Liver (tissue), 9 donors: ENCODE measurements around the gene NADSYN1. TPM values are rescaled to one million over a fixed set of nuclear protein-coding genes. Genes with fewer than 3 reads are reported as not detected.

Experiments used
- DNase-seq: peaks from one replicate; pipeline ENCODE4 v3.0.0-alpha.2; 2017; ENCODE audit warnings: low spot score
- H3K27ac ChIP-seq, 2 donors: one replicate each; pipeline ENCODE4 v1.7.0; 2013; ENCODE audit warnings: inconsistent platforms in 2 of 2, low read length in 2 of 2, control low read depth in 1 of 2, low read depth in 1 of 2, mild to moderate bottlenecking in 1 of 2
- H3K27me3 ChIP-seq, 4 donors: one replicate each; pipeline versions ENCODE4 v1.6.1 to v1.7.0; 2013; ENCODE audit warnings: low read length in 3 of 4, inconsistent platforms in 1 of 4, mild to moderate bottlenecking in 1 of 4, moderate library complexity in 1 of 4; ENCODE audit not compliant: control insufficient read depth in 4 of 4, insufficient read depth in 4 of 4
- H3K36me3 ChIP-seq, 4 donors: one replicate each; pipeline versions ENCODE4 v1.6.1 to v1.7.0; 2013; ENCODE audit warnings: low read length in 3 of 4, mild to moderate bottlenecking in 3 of 4, low read depth in 1 of 4, moderate library complexity in 1 of 4; ENCODE audit not compliant: control insufficient read depth in 4 of 4, insufficient read depth in 3 of 4
- H3K4me1 ChIP-seq, 4 donors: one replicate each; pipeline versions ENCODE4 v1.6.1 to v1.7.0; 2013; ENCODE audit warnings: low read length in 3 of 4, mild to moderate bottlenecking in 3 of 4, moderate library complexity in 1 of 4; ENCODE audit not compliant: control insufficient read depth in 4 of 4, insufficient read depth in 4 of 4
- H3K4me3 ChIP-seq, 3 donors: one replicate each; pipeline versions ENCODE4 v1.6.1 to v1.7.0; 2013; ENCODE audit warnings: low read length in 3 of 3, control low read depth in 1 of 3, low read depth in 1 of 3, mild to moderate bottlenecking in 1 of 3
- H3K9ac ChIP-seq, 2 donors: one replicate each; pipeline ENCODE4 v1.7.0; 2013; ENCODE audit warnings: low read length in 2 of 2, mild to moderate bottlenecking in 2 of 2, moderate library complexity in 2 of 2, control low read depth in 1 of 2, low read depth in 1 of 2
- H3K9me3 ChIP-seq, 4 donors: one replicate each; pipeline versions ENCODE4 v1.6.1 to v1.7.0; 2013; ENCODE audit warnings: low read length in 3 of 4; ENCODE audit not compliant: control insufficient read depth in 4 of 4
- ATF3 ChIP-seq: IDR thresholded peaks from 2 replicates; pipeline ENCODE4 v1.6.1; 2016; ENCODE audit warnings: antibody characterized with exemption
- EGR1 ChIP-seq, 2 donors: IDR thresholded peaks; 2 replicates each; pipeline ENCODE4 v1.6.1; 2016 to 2018; ENCODE audit warnings: antibody characterized with exemption in 2 of 2, low read depth in 2 of 2
- FOXA1 ChIP-seq: IDR thresholded peaks from 2 replicates; pipeline ENCODE4 v1.6.1; 2016; ENCODE audit warnings: antibody characterized with exemption
- FOXA2 ChIP-seq: IDR thresholded peaks from 2 replicates; pipeline ENCODE4 v1.6.1; 2016; ENCODE audit warnings: antibody characterized with exemption
- GABPA ChIP-seq, 2 donors: IDR thresholded peaks in 1 of 2; conservative IDR thresholded peaks in 1 of 2; 2 replicates each; pipeline ENCODE4 v1.6.1; 2016; ENCODE audit warnings: antibody characterized with exemption in 2 of 2, mild to moderate bottlenecking in 1 of 2, moderate library complexity in 1 of 2
- HNF4A ChIP-seq, 2 donors: conservative IDR thresholded peaks; 2 replicates each; pipeline ENCODE4 v1.6.1; 2016; ENCODE audit warnings: antibody characterized with exemption in 2 of 2, mild to moderate bottlenecking in 2 of 2
- HNF4G ChIP-seq: IDR thresholded peaks from 2 replicates; pipeline ENCODE4 v1.6.1; 2016; ENCODE audit warnings: antibody characterized with exemption
- JUND ChIP-seq, 2 donors: IDR thresholded peaks; 2 replicates each; pipeline ENCODE4 v1.6.1; 2016; ENCODE audit warnings: antibody characterized with exemption in 2 of 2
- NR2F2 ChIP-seq: IDR thresholded peaks from 2 replicates; pipeline ENCODE4 v1.6.1; 2016; ENCODE audit warnings: antibody characterized with exemption
- RAD21 ChIP-seq, 2 donors: IDR thresholded peaks; 2 replicates each; pipeline ENCODE4 v1.6.1; 2016; ENCODE audit warnings: antibody characterized with exemption in 2 of 2, mild to moderate bottlenecking in 2 of 2
- REST ChIP-seq: IDR thresholded peaks from 2 replicates; pipeline ENCODE4 v1.6.1; 2016; ENCODE audit warnings: antibody characterized with exemption, mild to moderate bottlenecking
- RXRA ChIP-seq, 2 donors: IDR thresholded peaks; 2 replicates each; pipeline ENCODE4 v1.6.1; 2017 to 2018; ENCODE audit warnings: antibody characterized with exemption in 2 of 2, mild to moderate bottlenecking in 1 of 2
- SP1 ChIP-seq: IDR thresholded peaks from 2 replicates; pipeline ENCODE4 v1.6.1; 2018; ENCODE audit warnings: antibody characterized with exemption, mild to moderate bottlenecking
- ZBTB33 ChIP-seq: IDR thresholded peaks from 2 replicates; pipeline ENCODE4 v1.6.1; 2016; ENCODE audit warnings: antibody characterized with exemption
- WGBS: extraction: QIAGEN DNeasy Blood & Tissue Kit; methylation state at CpG from one replicate; pipeline ENCODE4 v1.1.7; 2013; 5-methylcytosine and 5-hydroxymethylcytosine counted together
- polyA plus RNA-seq, 2 donors: library from polyadenylated mRNA; stranded (reverse) in 1 of 2; unstranded in 1 of 2; fragments of 200-250 nt in 1 of 2; fragments of >200 nt in 1 of 2; fragmentation: Nextera tagmentation in 1 of 2; extraction: Ambion mirVana in 1 of 2; gene quantifications; one replicate each; pipeline versions ENCODE4 v1.2.1 to v1.2.3, GENCODE V29; 2013 to 2015
- total RNA-seq, 2 donors: library from RNA; depleted of rRNA; stranded (reverse); fragments of >200 nt; gene quantifications; one replicate each; pipeline ENCODE4 v1.2.3, GENCODE V29; 2014
- TF ChIP-seq, protein P1 (sequence below): fragments of 150-350 bp; IDR thresholded peaks from 2 replicates; pipeline ENCODE4 v1.5.1; 2017; ENCODE audit warnings: improper control_type of control experiment, low read depth, low read length; ENCODE audit not compliant: missing input control
- TF ChIP-seq, protein P2 (sequence below): IDR thresholded peaks from 2 replicates; pipeline ENCODE4 v1.6.1; 2016; ENCODE audit warnings: antibody characterized with exemption
- donor health status: healthy.
- donor health status: healthy.
- donor health status: healthy.
- donor health status: healthy.
- donor health status: healthy.

The NADSYN1 gene
- total and polyA plus RNA-seq, 4 donors = 16.6 to 33.6 (median 22.2) TPM

- peaks cover 12 to 83% (median 53%) of the 10 kb centered on the region in 4 donors for H3K36me3 ChIP-seq
- no peaks in the 10 kb centered on the region for H3K4me1 ChIP-seq
- TF ChIP-seq GABPA (IDR thresholded peaks at IDR 0.05 in 1 of 2, conservative IDR thresholded peaks at IDR 0.05 in 1 of 2) (no peak), JUND (IDR thresholded peaks at IDR 0.05) (no peak), ATF3 (no peak), FOXA1 (no peak), ZBTB33 (no peak), EGR1 (IDR thresholded peaks at IDR 0.05; ENCODE audit: low read depth in 2 of 2) (no peak), HNF4G (no peak), RXRA (IDR thresholded peaks at IDR 0.05) (no peak), HNF4A (conservative IDR thresholded peaks at IDR 0.05) (no peak), RAD21 (IDR thresholded peaks at IDR 0.05) (no peak), SP1 (no peak)
- TF ChIP-seq, protein P1, sequence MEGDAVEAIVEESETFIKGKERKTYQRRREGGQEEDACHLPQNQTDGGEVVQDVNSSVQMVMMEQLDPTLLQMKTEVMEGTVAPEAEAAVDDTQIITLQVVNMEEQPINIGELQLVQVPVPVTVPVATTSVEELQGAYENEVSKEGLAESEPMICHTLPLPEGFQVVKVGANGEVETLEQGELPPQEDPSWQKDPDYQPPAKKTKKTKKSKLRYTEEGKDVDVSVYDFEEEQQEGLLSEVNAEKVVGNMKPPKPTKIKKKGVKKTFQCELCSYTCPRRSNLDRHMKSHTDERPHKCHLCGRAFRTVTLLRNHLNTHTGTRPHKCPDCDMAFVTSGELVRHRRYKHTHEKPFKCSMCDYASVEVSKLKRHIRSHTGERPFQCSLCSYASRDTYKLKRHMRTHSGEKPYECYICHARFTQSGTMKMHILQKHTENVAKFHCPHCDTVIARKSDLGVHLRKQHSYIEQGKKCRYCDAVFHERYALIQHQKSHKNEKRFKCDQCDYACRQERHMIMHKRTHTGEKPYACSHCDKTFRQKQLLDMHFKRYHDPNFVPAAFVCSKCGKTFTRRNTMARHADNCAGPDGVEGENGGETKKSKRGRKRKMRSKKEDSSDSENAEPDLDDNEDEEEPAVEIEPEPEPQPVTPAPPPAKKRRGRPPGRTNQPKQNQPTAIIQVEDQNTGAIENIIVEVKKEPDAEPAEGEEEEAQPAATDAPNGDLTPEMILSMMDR = no peak
- TF ChIP-seq, protein P2, sequence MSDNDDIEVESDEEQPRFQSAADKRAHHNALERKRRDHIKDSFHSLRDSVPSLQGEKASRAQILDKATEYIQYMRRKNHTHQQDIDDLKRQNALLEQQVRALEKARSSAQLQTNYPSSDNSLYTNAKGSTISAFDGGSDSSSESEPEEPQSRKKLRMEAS = no peak
- H3K9me3 ChIP-seq = no peaks in the 10 kb centered on the region
- no peak overlapping the region for H3K27ac ChIP-seq
- WGBS = 98% methylated on average over 18 of the region's 18 CpGs
- DNase-seq = no peak
- no peak overlapping the region for H3K4me3 ChIP-seq
- H3K27me3 ChIP-seq = no peaks in the 10 kb centered on the region
- no peak overlapping the region for H3K9ac ChIP-seq
Observed at GRCh38 chr11:71482216-71482615, 29.2 kb downstream of the NADSYN1 start.

GRCh38 chr11:71482746-71483364 lies 29.9 kb downstream of the NADSYN1 start:
- H3K36me3 ChIP-seq = peaks cover 11 to 79% (median 51%) of the 10 kb centered on the region in 4 donors
- no peak overlapping the region for H3K4me3 ChIP-seq
- 97% methylated on average over 13 of the region's 13 CpGs for WGBS
- H3K27ac ChIP-seq = no peak overlapping the region
- H3K9ac ChIP-seq = no peak overlapping the region
- no peak for DNase-seq
- TF ChIP-seq SP1 (no peak), GABPA (IDR thresholded peaks at IDR 0.05 in 1 of 2, conservative IDR thresholded peaks at IDR 0.05 in 1 of 2) (no peak), JUND (IDR thresholded peaks at IDR 0.05) (no peak), FOXA2 (no peak), REST (no peak), NR2F2 (no peak), HNF4G (no peak), ATF3 (no peak)
- TF ChIP-seq, protein P2 = no peak
- TF ChIP-seq, protein P1 = no peak
- H3K9me3 ChIP-seq = no peaks in the 10 kb centered on the region
- H3K27me3 ChIP-seq = no peaks in the 10 kb centered on the region
- no peaks in the 10 kb centered on the region for H3K4me1 ChIP-seq
